GM21825 (cell line): ENCODE data around the gene CTIF.

Experiments
- ATAC-seq: cut with Tn5 transposase; IDR thresholded peaks from one replicate; pipeline ENCODE4 v1.9.1; 2021; ENCODE audit warnings: mild to moderate bottlenecking, moderate library complexity; ENCODE audit not compliant: unreplicated experiment

The CTIF gene

GRCh38 chr18:48617844-48618497 lies 79.1 kb downstream of the CTIF start:
- no peak for ATAC-seq

GRCh38 chr18:48619016-48619415 lies 80.2 kb downstream of the CTIF start:
- ATAC-seq: no peak

DNA sequence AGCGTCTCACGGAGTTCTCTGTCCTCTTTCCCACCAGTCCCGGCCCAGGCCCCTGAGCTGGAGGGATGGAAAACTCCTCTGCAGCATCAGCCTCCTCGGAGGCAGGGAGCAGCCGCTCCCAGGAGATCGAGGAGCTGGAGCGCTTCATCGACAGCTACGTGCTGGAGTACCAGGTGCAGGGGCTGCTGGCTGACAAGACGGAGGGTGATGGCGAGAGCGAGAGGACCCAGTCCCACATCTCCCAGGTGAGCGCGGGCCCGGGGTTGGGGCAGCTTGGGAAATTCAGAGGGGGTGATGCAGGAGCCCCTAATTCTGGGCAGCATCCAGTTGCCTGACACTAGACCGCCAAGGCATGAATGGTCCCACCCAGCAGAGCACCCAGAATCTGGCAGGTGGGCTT lies 80.7 kb downstream of the CTIF start:
- ATAC-seq: no peak

GRCh38 chr18:48620071-48620470 lies 81.2 kb downstream of the CTIF start:
- ATAC-seq: no peak

DNA sequence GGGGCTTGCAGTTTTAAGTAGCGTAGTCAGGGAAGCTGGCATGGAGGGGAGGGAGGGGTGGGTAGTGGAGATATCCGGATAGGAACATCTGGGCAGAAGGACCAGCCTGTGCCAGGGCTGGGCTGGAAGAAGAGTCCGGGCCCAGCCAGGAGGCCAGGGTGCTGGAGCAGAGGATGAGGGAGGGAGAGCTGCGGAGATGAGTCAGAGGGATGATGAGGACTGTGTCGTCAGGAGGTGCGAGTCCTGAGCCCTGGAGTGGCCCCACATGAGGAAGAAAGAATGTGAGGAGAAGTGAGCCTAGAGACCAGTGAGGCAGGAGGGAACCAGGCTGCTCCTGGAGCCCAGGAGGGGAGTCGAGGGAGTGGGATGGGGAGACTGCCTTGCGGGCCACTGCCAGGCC lies 82.4 kb downstream of the CTIF start:
- no peak for ATAC-seq

- no peak for ATAC-seq
Measured at GRCh38 chr18:48621815-48622555, 83.2 kb downstream of the CTIF start.

DNA sequence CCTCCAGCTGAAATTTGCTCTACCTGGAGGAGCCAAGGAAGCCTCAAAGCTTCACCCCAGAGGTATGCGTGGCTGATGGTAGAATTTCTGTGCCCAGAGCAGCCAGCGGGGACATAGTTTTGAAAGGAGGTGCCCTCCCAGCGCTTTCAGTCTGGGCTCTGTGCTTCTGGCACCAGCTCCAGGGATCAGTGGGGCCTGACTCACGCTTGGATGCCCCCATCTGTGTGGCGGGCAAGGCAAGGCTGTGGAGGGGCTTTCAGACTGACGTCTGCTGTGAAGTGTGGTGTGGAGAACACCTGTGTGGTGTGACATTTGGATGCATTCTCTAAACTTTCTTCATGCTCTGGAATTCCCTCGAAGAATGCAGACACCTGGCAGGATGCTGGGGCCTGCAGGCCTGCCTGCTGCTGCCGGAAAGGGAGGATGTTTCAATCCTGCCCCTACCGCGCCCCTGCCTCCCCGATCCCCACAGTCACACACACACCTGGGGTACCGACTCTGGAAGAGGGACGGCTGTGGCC lies 84.1 kb downstream of the CTIF start:
- no peak for ATAC-seq

DNA sequence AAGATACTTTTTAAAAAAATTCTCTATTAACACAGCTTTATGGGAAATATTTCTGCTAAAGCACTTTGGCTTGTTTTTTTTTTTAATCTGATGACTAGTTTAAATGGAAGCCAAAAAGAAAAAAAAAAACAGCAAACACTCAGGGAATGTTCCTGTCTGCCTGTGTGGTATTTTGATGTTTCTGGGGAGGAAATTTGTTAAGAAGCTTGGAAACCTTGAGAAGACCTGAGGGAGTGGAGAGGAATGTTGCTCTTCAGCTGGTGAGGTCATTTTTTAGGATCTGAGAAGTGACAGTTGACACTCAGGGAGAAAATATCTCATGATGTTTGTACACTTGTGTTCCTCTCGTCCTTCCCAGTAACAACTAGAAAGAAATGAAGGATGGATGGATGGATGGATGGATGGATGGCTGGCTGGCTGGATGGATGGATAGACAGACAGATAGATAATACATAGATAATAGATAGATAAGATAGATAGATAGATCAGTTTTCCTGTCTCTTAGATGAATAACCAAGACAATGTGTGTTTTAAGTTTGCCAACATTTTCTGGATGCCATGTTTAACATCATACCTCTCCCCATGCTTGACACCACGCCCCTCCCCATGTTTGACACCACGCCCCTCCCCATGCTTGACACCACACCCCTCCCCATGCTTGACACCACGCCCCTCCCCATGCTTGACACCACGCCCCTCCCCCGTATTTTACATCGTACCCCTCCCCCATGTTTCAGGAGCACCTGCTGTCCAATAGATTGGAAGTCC lies 84.8 kb downstream of the CTIF start:
- ATAC-seq: no peak

DNA sequence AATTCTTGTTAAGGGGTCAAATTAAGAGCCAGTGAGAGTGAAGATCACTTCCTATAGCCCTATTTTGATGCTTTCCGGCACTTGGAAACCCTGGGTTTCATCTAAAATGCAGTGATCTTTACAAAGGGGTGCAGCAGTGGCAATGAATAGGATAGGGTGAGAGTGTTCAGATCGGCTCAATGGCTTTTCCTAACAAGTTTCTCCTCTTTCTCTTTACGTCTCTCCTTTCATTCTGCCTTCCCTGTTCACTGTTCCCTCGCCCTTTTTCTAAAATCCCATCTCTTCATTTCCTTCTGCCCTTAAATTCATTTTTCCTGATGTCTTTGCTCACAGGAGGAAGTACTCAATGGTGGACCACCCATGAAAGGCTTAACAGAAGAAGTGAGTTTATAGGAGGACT lies 86.0 kb downstream of the CTIF start:
- ATAC-seq: no peak

GRCh38 chr18:48627216-48627615 lies 88.4 kb downstream of the CTIF start:
- no peak for ATAC-seq

DNA sequence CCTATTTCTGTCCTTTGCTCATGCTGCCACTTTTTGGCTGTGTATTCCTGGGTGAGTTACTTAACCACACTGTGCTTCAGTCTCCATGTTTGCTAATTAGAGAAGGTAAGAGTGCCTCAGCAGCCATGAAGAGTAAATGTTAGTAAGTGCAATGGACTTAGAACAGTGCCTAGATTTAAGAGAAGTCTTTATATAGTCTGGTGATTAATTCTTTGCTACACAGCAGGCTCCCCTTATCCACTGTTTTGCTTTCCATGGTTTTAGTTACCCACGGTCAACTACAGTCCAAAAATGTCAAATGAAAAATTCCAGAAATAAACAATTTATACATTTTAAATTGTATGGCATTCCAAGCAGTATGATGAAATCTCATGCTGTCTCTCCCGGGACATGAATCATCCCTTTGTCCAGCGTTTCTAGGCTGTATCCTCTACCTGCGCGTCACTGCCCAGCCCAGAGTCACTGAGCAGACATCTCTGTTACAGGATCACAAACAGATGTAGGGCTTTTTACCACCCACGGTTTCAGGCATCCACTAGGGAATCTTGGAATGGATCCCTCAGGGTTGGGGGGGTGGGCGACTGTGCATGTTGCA lies 91.0 kb downstream of the CTIF start:
- ATAC-seq: no peak

DNA sequence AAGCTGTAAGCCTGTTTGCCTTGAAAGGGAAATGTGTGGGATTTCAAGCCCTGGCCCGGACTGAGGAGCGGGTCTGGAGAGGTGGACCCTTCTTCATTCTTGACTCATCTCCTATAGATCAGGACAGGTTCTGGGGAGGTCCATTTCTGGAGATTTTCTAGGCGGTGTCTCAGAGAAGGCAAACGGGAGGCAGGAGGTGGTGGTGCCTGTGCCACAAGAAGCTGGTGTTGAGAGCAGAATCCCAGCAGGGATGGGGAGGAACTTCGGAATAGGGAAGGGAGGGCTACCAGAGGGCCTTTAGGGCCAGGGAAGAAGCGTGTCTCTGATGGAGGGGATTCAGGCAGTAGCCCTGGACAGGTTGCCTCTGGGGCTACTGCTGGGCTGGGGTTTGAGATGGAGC lies 93.0 kb downstream of the CTIF start:
- no peak for ATAC-seq

DNA sequence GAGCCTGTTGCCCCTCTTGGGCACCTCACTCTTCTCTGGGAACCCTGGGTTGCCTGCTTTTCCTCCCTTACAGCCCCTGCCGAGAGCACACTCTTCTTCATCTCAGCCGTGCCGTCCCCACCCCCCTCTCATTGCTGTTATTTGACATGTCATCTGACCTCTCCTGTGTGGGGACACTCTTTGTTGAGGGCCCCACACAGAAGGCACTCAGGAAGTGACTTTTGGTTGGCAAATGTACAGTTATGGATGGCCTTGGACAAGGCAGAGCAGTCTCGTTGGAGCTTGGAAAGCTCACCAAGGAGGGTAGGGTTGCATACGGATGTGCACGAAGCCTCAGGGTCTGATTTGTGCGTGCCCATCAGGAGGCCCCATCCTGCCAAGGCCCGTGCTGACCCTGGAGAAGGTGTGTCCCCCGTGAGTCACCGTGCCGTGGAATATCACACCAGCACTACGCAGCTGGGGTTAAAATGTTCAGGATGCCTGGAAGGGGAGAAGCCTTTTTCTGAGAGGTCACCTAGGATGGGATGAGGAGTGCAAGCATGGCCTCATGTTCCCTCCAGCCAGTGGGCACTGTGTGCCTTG lies 93.9 kb downstream of the CTIF start:
- no peak for ATAC-seq

DNA sequence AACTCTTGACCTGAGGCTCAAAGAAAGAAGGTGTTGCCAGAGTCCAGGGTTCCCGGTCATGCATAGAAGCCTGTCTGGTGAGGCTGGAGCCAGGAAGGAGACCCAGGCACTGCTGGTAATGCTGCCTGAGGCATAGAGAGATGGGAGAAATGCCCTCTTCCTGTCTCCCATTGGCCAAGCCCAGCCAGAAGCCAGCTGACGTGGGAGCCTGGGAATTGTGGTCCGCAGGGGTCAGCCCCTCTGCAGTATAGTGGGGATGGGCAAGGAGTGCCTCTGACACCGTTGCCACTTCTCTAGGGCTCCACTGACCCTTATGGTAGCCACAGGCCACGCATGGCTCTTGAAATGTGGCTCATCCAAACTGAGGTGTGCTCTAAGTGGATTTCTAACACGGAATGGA lies 95.7 kb downstream of the CTIF start:
- no peak for ATAC-seq

DNA sequence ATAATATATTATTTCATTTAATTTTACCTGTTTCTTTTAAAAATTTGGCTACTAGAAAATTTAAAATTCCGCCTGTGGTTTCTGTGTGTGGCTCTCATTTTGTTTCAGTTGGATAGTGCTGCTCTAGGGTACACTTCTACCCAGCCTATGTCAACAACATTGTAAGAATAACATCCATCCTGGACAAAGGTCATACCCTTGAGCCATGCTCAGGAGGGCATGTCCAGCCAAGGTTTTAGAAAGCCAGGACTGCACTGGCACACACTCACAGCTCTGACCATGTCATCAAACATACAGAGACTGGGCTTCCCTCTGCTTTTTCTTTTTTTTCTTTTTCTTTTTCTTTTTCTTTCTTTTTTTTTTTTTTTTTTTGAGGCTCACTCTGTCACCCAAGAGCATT lies 96.1 kb downstream of the CTIF start:
- ATAC-seq: no peak

GRCh38 chr18:48635806-48636205 lies 97.0 kb downstream of the CTIF start:
- no peak for ATAC-seq

- no peak for ATAC-seq
Measured at GRCh38 chr18:48636436-48636835, 97.6 kb downstream of the CTIF start.

DNA sequence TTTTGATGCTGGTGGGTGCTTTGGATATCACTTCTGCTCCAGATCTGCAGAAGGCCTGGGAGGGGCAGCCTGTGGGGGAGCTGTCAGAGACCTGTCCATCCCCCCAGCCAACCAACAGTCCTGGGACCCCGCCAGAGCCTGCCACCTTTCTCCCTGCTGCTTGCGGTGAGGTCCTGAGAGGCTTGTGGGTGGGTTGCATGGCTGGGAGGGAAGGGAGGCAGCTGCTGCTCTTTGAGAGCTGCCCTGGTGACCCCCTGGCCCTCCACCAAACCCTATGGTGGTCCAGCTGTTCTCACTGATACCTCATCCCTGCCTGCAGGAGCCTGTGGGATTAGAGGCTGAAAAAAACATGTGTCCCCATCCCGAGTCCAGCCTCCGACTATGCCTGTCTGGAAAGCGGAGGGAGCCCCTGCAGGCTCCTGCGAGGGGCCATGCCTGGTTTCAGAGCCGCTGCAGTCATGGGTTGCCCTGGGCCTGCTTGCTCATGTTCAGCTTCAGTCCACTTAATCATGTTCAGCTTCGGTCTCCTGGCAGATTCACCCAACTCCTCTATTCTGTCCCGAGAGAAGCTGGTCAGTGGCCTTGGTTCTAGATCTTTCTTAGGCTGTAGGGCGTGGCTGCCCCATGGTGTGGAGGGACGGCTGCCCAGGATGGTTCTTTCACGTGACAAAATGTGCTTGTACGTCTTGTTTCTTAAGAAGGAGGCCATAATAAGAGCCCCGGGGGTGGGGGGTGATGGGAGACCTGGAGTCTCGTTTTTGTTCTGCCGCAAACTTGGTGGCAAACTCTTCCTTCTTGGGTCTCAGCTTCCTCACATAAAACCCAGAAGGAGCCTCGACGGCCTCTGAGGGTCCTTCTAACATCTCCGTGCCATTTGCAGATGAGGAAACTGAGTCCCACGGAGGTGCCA lies 98.5 kb downstream of the CTIF start:
- no peak for ATAC-seq

DNA sequence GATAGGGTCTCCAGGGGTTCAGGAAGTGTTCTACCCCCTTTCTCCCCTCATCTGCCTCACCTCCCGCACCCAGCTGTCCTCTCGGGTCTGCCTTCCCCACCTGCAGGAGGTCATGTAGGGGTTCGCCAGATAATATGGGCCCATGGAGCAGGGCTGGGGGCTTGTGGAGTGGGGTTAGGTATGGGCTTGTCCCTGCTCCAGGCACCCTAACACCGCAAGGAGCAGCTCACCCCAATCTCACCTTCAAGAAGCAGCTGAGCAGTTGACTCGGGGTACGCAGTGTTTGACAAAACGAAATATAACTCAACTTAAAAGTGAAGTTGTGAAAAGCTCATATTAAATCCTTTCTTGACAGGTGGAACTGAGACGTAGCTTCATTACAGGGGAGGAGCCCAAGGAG lies 99.6 kb downstream of the CTIF start:
- ATAC-seq: no peak
